PC-3 (cell line): ENCODE measurements around the gene PCDHGA7. TPM values are rescaled to one million over a fixed set of nuclear protein-coding genes. Genes with fewer than 3 reads are reported as not detected.
"Not testable (repeated sequence)": the region's sequence is repeated elsewhere in the genome, so short reads cannot be mapped to it uniquely, and the experiment has no call there.

ENCODE experiments used
- ATAC-seq: fragments of 200-7000 bp; cut with Tn5 transposase; 2 replicates; pipeline ENCODE4 v1.9.1; 2020; ENCODE audit warnings: mild to moderate bottlenecking, moderate library complexity
- BruUV-seq: library from RNA; stranded (reverse); fragments of 400-500 nt; replicated peaks from 2 replicates; lab custom pipeline; 2021; lab: Mats Ljungman, UMichigan
- CTCF ChIA-PET: fragments of 300-600 bp; sonication (Branson Sonifier 250); formaldehyde crosslinking; loops from one replicate; lab custom pipeline; 2022; ENCODE audit warnings: antibody characterized with exemption; lab: Charles Lee
- POLR2A ChIA-PET: fragments of 300-600 bp; sonication (Branson Sonifier 250); formaldehyde crosslinking; loops from one replicate; lab custom pipeline; 2022; ENCODE audit warnings: antibody characterized with exemption; ENCODE audit not compliant: unreplicated experiment; lab: Charles Lee
- DNase-seq: peaks from one replicate; pipeline ENCODE4 v3.0.0-alpha.2; 2015
- H2AFZ ChIP-seq: fragments of 300-600 bp; sonication (generic); 2 replicates; pipeline ENCODE4 v1.6.0; 2016; ENCODE audit warnings: antibody characterized with exemption, low read length
- H3F3A ChIP-seq: fragments of 300-600 bp; sonication (generic); one replicate; pipeline ENCODE4 v1.6.0; 2017; ENCODE audit warnings: antibody characterized with exemption, low read length, control low read depth, mild to moderate bottlenecking; ENCODE audit not compliant: unreplicated experiment
- H3K27ac ChIP-seq: fragments of 300-600 bp; sonication (generic); 2 replicates; pipeline ENCODE4 v1.5.1; 2016; ENCODE audit warnings: mild to moderate bottlenecking, low read length
- H3K27me3 ChIP-seq: fragments of 300-600 bp; sonication (generic); 2 replicates; pipeline ENCODE4 v1.6.1; 2016; ENCODE audit warnings: low read length, mixed read lengths
- H3K36me3 ChIP-seq: fragments of 300-600 bp; sonication (generic); 2 replicates; pipeline ENCODE4 v1.6.1; 2016; ENCODE audit warnings: low read depth, mixed run types, low read length, mixed read lengths
- H3K4me1 ChIP-seq: fragments of 300-600 bp; sonication (generic); 2 replicates; pipeline ENCODE4 v1.5.1; 2016; ENCODE audit warnings: low read length; ENCODE audit not compliant: insufficient read depth
- H3K4me2 ChIP-seq: fragments of 300-600 bp; sonication (generic); 2 replicates; pipeline ENCODE4 v1.6.0; 2016; ENCODE audit warnings: low read length
- H3K4me3 ChIP-seq: fragments of 300-600 bp; sonication (generic); 2 replicates; pipeline ENCODE4 v1.5.1; 2016; ENCODE audit warnings: mild to moderate bottlenecking, low read length, mixed read lengths
- H3K79me2 ChIP-seq: fragments of 300-600 bp; sonication (generic); 2 replicates; pipeline ENCODE4 v1.6.1; 2017; ENCODE audit warnings: low read length, mixed read lengths
- H3K9ac ChIP-seq: fragments of 300-600 bp; sonication (generic); 2 replicates; pipeline ENCODE4 v1.6.0; 2016; ENCODE audit warnings: mild to moderate bottlenecking, low read length
- H3K9me2 ChIP-seq: fragments of 300-600 bp; sonication (generic); replicated peaks from 2 replicates; pipeline ENCODE4 v1.6.1; 2016; ENCODE audit warnings: mixed run types, low read length, mixed read lengths
- H3K9me3 ChIP-seq: fragments of 300-600 bp; sonication (generic); 2 replicates; pipeline ENCODE4 v1.6.1; 2016; ENCODE audit warnings: low read length, mixed read lengths
- H4K20me1 ChIP-seq: fragments of 300-600 bp; sonication (generic); 2 replicates; pipeline ENCODE4 v1.6.1; 2016; ENCODE audit warnings: low read length, mixed read lengths
- CTCF ChIP-seq: fragments of 300-600 bp; sonication (generic); conservative IDR thresholded peaks from 2 replicates; pipeline ENCODE4 v1.5.1; 2017; ENCODE audit warnings: antibody characterized with exemption, low read depth, mild to moderate bottlenecking, low read length
- EZH2 ChIP-seq: fragments of 300-600 bp; sonication (generic); IDR thresholded peaks from one replicate; pipeline ENCODE4 v1.6.1; 2017; ENCODE audit warnings: antibody characterized with exemption, mild to moderate bottlenecking, low read length; ENCODE audit not compliant: unreplicated experiment
- EZH2phosphoT487 ChIP-seq: fragments of 300-600 bp; sonication (generic); IDR thresholded peaks from 2 replicates; pipeline ENCODE4 v1.6.1; 2018; ENCODE audit warnings: mild to moderate bottlenecking, antibody characterized with exemption, low read length, borderline replicate concordance
- intact Hi-C: fragments of 100-400 bp; cut with micrococcal nuclease; formaldehyde crosslinking; loops from 2 replicates; pipeline ENCODE4 v1.9.0; 2023
- total RNA-seq: library from RNA; depleted of rRNA; stranded (reverse); fragments of >200 nt; gene quantifications from 2 replicates; pipeline ENCODE4 v1.2.3, GENCODE V29; 2014

PCDHGA7 gene
- total RNA-seq, 1 experiment from 2014 or later: 0.51 TPM

GRCh38 chr5:141415275-141415618, 32.7 kb downstream of the PCDHGA7 start:
- H3K9ac ChIP-seq, POLR2A ChIA-PET, BruUV-seq, H3K9me2 ChIP-seq, H3K4me2 ChIP-seq, ATAC-seq, H3F3A ChIP-seq, H3K27ac ChIP-seq, H2AFZ ChIP-seq, H3K79me2 ChIP-seq, H3K36me3 ChIP-seq, DNase-seq, CTCF ChIA-PET, H3K4me3 ChIP-seq, H4K20me1 ChIP-seq, H3K9me3 ChIP-seq, intact Hi-C loops, H3K4me1 ChIP-seq, H3K27me3 ChIP-seq: not testable (repeated sequence)

DNA sequence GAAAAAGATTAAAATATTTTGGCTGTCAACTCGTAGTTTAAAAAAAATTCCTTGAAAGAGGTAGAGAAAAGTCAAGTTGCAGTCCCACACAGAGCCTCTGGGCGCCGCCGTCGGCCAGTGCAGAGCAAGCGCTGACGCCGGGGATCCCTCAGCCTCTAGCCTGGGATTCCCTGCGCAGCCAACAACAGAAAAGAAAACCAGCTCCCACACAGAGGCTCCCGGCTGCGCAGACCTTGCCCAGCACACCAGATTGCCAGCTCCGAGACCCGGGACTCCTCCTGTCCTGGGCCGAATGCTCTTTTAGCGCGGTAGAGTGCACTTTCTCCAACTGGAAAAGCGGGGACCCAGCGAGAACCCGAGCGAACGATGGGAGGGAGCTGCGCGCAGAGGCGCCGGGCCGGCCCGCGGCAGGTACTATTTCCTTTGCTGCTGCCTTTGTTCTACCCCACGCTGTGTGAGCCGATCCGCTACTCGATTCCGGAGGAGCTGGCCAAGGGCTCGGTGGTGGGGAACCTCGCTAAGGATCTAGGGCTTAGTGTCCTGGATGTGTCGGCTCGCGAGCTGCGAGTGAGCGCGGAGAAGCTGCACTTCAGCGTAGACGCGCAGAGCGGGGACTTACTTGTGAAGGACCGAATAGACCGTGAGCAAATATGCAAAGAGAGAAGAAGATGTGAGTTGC, 35.1 kb downstream of the PCDHGA7 start, which contains the start of gene PCDHGB7:
Gene PCDHGB7, plus strand, starts transcription at position 184 of the 679 bp plus-strand sequence. Its CDS starts 183 bp downstream, at position 367.
- H2AFZ ChIP-seq, H3K27me3 ChIP-seq, BruUV-seq, POLR2A ChIA-PET, H3K4me2 ChIP-seq, H3K9me3 ChIP-seq, H3F3A ChIP-seq, H3K4me3 ChIP-seq, intact Hi-C loops, H3K79me2 ChIP-seq, H3K27ac ChIP-seq, H4K20me1 ChIP-seq, H3K9me2 ChIP-seq, DNase-seq, ATAC-seq, H3K9ac ChIP-seq, H3K36me3 ChIP-seq, H3K4me1 ChIP-seq, CTCF ChIA-PET: not testable (repeated sequence)

- no TSS peak for BruUV-seq
- Histone ChIP-seq H3K4me1 (no peaks in the 10 kb centered on the region), H3K36me3 (no peaks in the 10 kb centered on the region; the same call in 1 of the 2 replicates), H3K4me2 (no peak overlapping the region), H3F3A (no peaks in the 10 kb centered on the region), H3K4me3 (no peak overlapping the region), H3K27ac (no peak overlapping the region), H3K9ac (no peak overlapping the region), H3K9me2 (no peaks in the 10 kb centered on the region), H3K79me2 (no peaks in the 10 kb centered on the region), H3K27me3 (no peaks in the 10 kb centered on the region), H2AFZ (no peak overlapping the region), H4K20me1 (no peaks in the 10 kb centered on the region), H3K9me3 (no peaks in the 10 kb centered on the region)
- ATAC-seq (no peak), DNase-seq (no peak)
- ChIA-PET CTCF (no interaction called here), POLR2A (no interaction called here)
- TF ChIP-seq EZH2phosphoT487 (no peak), EZH2 (no peak), CTCF (no peak)
- intact Hi-C loops: no loop called here
These were observed 36.7 kb downstream of the PCDHGA7 start for GRCh38 chr5:141419074-141419880.
